Right ventricle myocardium superior (tissue), 1 donor: ENCODE results near the gene MYO3B. TPM values are rescaled to one million over a fixed set of nuclear protein-coding genes. Genes with fewer than 3 reads are reported as not detected.
A peak's percentile ranks its signal among the peaks of the same experiment; 100 is the strongest.

Source experiments
- ATAC-seq: fragments of 200-7000 bp; cut with Tn5 transposase; one replicate; pipeline ENCODE4 v1.9.1; 2020; ENCODE audit warnings: mild to moderate bottlenecking; ENCODE audit not compliant: poor library complexity
- DNase-seq: peaks from one replicate; pipeline ENCODE4 v3.0.0-alpha.2; 2020
- intact Hi-C: fragments of 100-400 bp; cut with DNase I; formaldehyde crosslinking; loops from one replicate; pipeline ENCODE4 v1.11.2; 2022
- total RNA-seq: library from RNA; stranded (reverse); fragmentation: NEBNext Ultra II Directional; extraction: Animal tissue kit (Norgen Biotek cat#: 25700); gene quantifications from one replicate; pipeline ENCODE4 v1.2.1, GENCODE V29; 2021
- donor health status: DM: no; HTN: yes; CAD: no; lungs with severe emphysema.

The MYO3B gene
- total RNA-seq, 1 donor from 2014 or later, result not detected

- intact Hi-C loops, result no loop called here
- DNase-seq (no peak), ATAC-seq (no peak)
These were observed 16.3 kb upstream of the MYO3B start for GRCh38 chr2:170161516-170162270.

GRCh38 chr2:170162271-170162632 lies 15.7 kb upstream of the MYO3B start:
- intact Hi-C loops, result no loop called here
- ATAC-seq (no peak), DNase-seq (no peak)

- intact Hi-C loops, result no loop called here
- no peak for ATAC-seq
- DNase-seq, result no peak
These were observed 14.4 kb upstream of the MYO3B start for GRCh38 chr2:170163411-170164065.

GRCh38 chr2:170165129-170165528 lies 12.8 kb upstream of the MYO3B start:
- no peak for ATAC-seq
- intact Hi-C loops, result no loop called here
- no peak for DNase-seq

GRCh38 chr2:170166735-170167134 lies 11.2 kb upstream of the MYO3B start:
- intact Hi-C loops, result no loop called here
- ATAC-seq, result no peak
- no peak for DNase-seq

GRCh38 chr2:170170281-170171040 lies 7.5 kb upstream of the MYO3B start:
- DNase-seq (no peak), ATAC-seq (no peak)
- intact Hi-C loops, result no loop called here

- intact Hi-C loops, result no loop called here
- DNase-seq (no peak), ATAC-seq (no peak)
These were observed 1.7 kb upstream of the MYO3B start for GRCh38 chr2:170176212-170176611.

- intact Hi-C loops, result no loop called here
- DNase-seq (no peak), ATAC-seq (no peak)
These were observed 2.2 kb downstream of the MYO3B start for GRCh38 chr2:170180031-170180566.

GRCh38 chr2:170181602-170182001 lies 3.7 kb downstream of the MYO3B start:
- DNase-seq, result no peak
- ATAC-seq, result no peak
- intact Hi-C loops, result no loop called here

GRCh38 chr2:170185319-170185718 lies 7.4 kb downstream of the MYO3B start:
- ATAC-seq, result no peak
- DNase-seq, result no peak
- intact Hi-C loops, result no loop called here

- ATAC-seq, result no peak
- intact Hi-C loops, result no loop called here
- no peak for DNase-seq
These were observed 11.8 kb downstream of the MYO3B start for GRCh38 chr2:170189757-170190156.

GRCh38 chr2:170190172-170190571 lies 12.2 kb downstream of the MYO3B start:
- ATAC-seq, result no peak
- intact Hi-C loops, result no loop called here
- DNase-seq, result no peak

GRCh38 chr2:170191166-170191866 lies 13.4 kb downstream of the MYO3B start:
- ATAC-seq, result no peak
- intact Hi-C loops, result no loop called here
- no peak for DNase-seq

GRCh38 chr2:170196963-170197362 lies 19.0 kb downstream of the MYO3B start:
- ATAC-seq (no peak), DNase-seq (no peak)
- intact Hi-C loops, result no loop called here

GRCh38 chr2:170201275-170201674 lies 23.3 kb downstream of the MYO3B start:
- DNase-seq (no peak), ATAC-seq (no peak)
- intact Hi-C loops, result no loop called here

- DNase-seq (no peak), ATAC-seq (no peak)
- intact Hi-C loops, result no loop called here
These were observed 23.9 kb downstream of the MYO3B start for GRCh38 chr2:170201734-170202393.

GRCh38 chr2:170202437-170202836 lies 24.5 kb downstream of the MYO3B start:
- ATAC-seq, result peak; percentile 38
- no peak for DNase-seq
- intact Hi-C loops, result no loop called here

- DNase-seq, result no peak
- ATAC-seq, result no peak
- intact Hi-C loops, result no loop called here
These were observed 26.5 kb downstream of the MYO3B start for GRCh38 chr2:170204298-170204951.
